A172 (cell line): ENCODE measurements around the gene PVALB. TPM values are rescaled to one million over a fixed set of nuclear protein-coding genes. Genes with fewer than 3 reads are reported as not detected.

ENCODE experiments used
- DNase-seq: peaks from one replicate; pipeline ENCODE4 v3.0.0-alpha.2; 2015; ENCODE audit warnings: low spot score
- total RNA-seq: library from RNA; depleted of rRNA; stranded (reverse); fragments of >200 nt; shearing (Covaris generic); gene quantifications from 2 replicates; pipeline ENCODE4 v1.2.3, GENCODE V29; 2014; rRNA removed

The PVALB gene, protein sequence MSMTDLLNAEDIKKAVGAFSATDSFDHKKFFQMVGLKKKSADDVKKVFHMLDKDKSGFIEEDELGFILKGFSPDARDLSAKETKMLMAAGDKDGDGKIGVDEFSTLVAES
- total RNA-seq, result 1.2 TPM in 1 of 2 replicates, not detected in the other

DNA sequence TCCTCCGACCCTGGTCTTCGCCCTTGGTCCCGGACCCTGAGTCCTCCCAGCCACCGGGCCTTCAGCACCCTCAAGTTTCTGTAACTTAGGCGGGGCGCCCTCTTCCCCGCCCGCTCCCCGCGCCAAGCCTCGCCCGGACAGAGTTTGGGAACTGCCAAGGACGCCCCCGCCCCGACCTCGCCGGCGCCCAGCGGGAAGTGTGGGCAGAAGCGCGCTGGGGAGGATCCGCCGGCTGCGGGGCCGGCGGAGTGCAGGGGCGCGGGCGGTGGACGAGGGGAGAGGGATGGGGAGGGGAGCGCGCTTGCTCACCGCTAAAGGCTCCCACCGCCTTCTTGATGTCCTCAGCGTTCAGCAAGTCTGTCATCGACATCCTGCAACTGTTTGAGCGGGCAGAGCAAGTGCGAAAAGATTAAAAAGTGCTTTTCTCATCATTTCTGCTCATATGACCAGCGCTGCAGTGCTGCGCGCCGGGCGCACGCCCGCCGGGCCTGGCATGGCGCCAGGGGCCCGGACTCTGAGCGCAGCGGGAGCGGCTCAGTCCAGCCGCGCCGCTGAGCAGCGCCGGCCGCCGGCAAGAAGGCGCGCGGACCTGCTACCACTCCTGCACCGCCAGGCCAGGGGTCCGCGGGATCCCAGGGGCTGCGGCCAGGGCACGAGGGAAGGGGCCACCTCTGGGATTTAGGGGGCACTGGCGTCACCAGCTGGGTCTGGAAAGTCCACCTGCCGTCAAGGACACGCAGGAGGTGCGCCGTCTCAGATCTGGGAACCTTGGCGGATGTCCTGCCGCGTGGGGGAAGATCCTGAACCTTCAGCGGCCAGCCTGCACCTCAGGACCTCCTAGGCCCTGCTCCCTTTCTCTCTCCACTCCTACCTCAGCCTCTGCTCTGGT lies at the start of gene PVALB:
TSS of gene PVALB (minus strand) at position 400 of the 889 bp plus-strand sequence. CDS start at position 370, 30 bp downstream.
- DNase-seq, result no peak

DNA sequence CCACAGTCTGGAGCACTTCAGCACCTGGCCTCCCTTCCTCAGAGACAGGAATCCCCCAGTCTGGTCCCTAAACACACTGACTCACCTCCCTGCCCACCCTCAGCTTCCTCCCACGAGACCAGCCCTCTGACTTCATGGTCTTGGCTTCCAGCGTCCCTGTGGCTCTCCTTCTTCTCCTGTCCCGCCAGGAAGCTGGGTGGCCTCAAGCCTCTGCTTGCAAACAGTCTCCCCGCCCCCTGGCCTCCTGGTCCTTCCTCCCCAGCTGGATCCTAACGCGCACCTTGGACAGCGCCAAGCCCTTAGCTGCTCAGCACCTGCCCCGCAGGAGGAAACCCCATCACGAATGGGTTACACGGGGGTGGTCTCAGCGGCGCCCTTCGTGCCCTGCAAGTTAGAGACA lies 48.5 kb upstream of the PVALB start:
- DNase-seq, result no peak

DNA sequence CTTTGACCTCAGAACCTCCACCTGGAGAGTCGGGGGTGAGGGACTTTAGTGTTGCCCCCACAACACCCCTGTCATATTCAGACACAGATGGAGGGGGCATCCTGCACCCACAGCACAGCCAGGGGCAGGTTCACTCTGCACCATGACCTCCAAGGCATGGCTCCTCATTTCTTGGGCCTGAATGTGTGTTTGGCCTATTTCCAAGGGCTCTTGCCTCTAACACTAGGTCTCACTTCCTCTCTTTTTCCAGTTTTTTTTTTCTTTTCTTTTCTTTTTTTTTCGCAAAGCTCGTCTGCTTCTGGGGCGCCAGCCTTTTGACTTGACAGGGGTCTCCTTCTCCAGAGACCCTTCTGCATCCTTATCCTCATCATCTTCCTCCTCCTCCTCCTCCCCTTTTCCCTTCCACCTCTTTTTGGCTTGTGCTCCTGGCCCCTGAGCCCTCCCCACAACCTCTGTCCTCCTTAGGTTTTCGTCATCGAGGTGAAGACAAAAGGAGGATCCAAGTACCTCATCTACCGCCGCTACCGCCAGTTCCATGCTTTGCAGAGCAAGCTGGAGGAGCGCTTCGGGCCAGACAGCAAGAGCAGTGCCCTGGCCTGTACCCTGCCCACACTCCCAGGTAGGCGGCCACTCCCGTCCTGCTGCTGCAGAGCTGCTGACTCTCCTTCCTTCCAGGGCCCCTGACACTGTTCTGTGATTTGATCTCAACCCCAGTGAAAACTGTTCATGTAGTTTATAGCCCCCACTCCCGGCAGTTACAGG lies 47.8 kb upstream of the PVALB start:
- no peak for DNase-seq

DNA sequence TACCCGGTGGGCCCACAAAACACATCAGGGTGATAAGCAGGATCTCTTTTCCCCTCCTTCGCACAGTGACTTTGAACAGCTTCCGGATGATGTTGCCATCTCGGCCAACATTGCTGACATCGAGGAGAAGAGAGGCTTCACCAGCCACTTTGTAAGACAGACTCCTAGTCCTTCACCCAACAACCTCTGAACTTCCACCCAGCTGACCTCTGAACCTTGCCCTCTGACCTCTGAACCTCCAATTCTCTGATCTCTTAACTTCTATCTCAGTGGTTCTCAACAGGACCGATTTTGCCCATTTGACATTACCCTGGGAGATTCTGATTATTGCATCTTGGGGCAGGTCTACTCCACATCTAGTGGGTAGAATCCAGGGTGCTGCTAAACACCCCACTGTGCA lies 47.1 kb upstream of the PVALB start:
- no peak for DNase-seq

DNA sequence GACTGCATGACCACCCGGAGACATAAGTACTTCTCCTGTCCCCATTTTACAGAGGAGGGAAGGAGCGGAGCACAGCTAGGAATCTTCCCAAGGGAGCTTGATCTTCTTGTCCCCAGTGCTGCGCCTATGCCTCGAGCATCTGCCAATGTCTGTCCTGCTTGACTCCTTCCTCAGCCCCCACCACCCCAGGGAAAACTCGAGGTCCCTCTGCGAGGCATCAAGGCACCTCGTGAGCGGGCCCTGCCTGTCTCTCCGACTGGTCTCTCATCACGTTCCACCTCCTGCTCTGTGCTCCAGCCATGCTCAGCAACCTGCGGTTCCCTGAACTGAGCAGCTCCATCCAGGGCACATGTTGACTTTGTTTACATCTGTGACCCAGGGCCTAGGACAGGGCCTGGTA lies 46.4 kb upstream of the PVALB start:
- DNase-seq, result no peak

DNA sequence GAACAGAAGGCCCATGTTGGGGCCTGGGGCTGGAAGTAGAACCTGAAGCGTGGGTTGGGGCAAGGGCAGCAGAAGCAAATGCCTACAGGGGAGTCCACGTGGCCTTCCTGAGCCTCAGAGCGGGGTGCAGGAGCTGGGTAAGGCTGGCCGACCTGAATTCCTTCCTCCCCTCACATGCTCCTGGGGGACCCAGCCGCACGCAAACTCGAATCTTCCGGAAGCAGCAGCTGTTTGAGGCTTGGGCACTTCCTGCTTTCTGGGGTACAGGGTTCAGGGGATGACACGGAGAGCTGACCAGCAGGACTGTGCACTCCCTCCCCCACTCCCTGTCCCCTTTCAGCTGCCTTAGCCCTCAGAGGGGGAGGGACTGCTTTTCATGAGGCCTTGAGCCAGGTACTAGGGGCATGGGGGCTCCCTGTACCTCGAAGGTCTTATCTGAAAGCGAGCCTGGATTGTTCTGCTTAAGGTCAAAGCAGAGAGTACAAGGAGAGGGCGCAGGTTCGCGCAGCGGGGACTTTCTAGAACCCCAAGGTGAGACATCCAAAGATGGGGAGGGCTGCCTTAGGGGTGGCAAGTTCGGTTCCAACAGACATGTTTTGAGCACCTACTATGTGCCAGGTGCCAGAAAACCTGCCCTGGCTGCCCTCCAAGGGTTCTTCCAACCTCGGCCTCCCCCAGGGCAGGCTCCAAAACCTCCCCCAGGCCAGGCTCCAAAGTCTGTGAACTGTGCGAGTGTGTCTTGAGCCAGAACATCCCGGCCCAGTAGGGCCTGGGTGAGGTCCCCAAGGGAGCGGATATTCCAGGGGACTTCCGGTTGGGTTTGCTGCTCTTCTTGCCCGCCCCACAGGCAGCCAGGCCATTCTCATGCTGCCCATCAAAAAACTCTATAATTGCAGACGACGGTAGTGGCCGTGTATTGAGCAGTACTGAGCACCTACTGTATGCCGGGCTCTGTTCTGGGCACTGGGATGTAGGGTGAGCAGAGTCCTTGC lies 45.7 kb upstream of the PVALB start:
- DNase-seq, result no peak

DNA sequence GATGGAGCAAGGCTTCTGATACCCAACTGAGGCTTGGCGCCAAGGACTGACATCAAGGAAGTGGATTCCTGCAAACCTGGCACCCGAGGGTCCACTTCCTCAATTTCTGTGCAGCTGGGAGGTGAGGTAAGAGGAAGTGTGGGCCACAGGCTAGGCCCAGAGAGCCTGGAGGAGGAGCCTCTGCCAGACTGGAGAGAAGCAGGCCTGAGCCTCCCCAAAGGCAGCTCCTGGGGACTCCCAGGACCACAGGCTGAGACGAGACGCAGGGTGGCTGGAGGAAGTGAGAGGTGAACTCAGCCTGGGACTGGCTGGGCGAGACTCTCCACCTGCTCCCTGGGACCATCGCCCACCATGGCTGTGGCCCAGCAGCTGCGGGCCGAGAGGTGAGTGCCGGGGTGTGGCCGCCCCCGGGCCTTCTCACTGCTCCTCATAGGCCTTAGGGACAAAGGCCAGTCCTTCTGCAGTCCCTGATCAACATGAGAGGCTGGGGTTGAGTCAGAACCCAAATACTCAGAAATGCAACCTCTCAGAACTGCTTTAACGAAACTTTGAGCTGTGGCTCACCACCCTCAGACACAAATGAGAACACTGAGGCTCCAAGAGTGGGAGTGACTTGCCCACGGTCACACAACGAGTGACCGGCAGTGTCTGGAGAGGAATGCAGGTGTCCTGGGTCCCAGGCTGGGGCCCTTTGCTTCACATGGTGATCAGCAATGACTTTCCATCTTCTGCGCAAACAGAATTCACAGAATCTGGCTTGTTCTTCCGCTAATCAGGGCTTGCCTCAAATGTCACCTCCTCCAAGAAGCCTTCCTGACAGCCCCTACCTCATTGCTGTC lies 44.2 kb upstream of the PVALB start, which contains the start of gene NCF4:
TSS of gene NCF4 (plus strand) at position 186 of the 839 bp plus-strand sequence. CDS start at position 352, 166 bp downstream.
- DNase-seq, result no peak

DNA sequence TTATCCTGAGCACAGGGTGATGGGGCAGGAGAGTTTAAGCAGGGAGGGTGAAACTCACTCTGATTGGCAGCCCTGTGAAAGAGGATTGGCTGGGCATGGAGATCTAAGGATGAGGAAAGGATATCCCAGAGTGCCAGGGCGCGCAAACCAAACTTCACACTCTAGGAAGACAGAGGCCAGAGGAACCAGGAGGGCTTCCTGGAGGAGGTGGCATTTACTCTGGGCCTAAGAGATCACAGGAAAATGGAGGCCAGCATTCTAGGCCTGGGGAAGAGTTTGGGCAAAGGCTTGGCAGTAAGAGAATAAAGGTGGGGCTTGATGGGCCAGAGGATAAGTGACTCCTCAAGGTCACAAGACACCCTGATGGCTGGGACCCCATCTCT lies 43.6 kb upstream of the PVALB start:
- DNase-seq, result no peak

DNA sequence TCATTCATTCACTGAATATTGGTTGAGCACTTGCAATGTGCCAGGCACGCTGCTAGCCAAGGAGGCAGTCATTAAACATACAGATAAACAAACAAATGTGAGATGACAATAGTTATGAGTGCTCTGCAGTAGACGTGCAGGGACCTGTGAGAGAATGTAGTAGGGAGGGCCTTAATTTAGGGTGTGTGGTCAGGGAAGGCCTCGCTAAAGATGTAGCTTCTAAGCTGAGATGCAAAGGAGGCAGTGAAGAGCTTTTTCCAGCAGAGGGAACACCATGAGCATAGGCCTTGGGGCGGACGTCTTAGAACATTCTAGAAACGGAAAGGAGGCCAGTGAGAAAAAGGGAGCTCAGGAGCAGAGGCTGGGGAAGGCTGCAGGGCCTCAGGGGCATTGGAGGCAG lies 43.2 kb upstream of the PVALB start:
- no peak for DNase-seq

DNA sequence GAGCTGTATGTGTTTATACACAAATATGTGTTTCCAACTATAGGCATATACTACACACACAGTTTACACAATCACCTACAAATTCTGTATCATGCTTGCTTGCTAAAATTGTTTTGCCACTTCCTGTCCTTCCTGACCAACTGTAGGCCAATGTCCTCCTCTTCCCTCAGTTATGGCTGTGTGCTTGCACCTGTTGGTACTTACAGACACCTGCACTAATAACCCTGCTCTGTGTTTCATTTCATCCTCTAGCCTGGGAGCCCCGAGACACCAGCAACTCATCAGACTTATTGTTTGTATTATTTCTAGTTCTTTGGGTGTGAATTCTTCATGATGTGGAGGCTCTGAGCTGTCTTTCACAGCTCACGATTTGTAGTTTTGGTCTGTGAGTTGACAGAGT lies 42.1 kb upstream of the PVALB start:
- DNase-seq, result no peak

DNA sequence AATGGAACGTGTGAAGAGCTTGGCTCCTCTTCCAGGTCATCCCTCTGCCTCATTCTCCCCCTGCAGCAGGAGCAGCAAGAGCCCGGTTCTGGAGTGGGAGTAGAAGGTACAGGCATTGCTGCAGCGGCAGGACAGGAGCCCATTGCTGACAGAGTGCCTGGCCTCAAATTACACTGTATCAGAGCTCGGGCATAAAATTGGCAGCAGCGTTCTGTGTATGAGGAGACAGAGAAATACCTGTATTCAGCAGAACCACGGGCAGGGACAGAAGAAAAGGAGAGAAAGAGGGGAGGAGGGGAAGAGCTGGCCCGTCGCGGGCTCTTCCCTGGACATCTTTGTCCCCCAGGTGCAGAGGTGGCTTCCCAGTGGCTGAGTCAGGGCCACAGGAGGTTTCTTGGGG lies 41.3 kb upstream of the PVALB start:
- DNase-seq, result no peak

DNA sequence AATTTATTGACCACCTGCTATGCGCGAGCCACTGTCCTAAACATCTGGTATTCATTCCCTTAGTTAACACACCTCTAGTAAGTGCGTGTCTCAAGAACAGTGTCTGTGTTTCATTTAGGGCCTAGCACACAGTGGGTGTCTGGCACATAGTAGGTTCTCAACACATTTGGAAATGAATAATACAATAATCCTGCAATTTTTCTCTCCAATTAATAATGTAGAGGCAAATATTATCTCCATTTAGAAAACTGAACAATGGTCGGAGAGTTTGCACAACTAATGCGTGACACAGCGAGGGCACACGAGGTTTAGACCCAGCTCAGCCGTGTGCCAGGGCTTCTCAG lies 39.9 kb upstream of the PVALB start:
- DNase-seq, result no peak

DNA sequence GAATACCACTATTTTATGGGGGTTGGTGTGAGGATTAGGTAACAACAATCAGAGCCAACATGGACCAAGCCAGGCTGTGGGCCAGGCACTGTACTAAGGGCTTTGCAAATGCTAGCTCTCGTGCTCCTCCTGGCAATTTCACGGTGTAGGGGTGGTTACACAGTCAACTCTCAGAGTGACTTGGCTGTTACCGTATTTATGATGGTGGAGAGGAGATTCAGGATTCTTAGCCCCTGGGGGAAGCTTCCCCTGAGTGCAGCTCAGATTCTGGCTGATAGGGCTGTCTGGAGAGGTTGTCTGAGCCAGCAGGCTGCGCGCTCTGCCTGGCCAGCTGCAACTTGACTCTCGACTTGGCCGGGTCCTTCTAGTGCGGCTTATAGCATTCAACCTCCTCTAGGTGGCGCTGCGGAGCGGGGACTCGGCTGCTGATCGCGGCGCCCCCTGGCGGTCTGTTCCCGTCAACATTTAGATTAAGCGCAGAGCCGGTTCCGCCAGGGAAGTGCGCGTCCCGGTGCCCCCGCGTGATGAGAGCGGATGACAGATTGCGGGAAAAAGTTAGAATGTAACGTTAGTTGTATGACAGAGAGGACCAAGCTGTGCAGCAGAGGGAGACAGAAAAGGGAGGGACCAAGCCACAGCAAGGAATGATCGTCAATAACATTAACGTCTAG lies 39.4 kb upstream of the PVALB start:
- peak; percentile 61 for DNase-seq

DNA sequence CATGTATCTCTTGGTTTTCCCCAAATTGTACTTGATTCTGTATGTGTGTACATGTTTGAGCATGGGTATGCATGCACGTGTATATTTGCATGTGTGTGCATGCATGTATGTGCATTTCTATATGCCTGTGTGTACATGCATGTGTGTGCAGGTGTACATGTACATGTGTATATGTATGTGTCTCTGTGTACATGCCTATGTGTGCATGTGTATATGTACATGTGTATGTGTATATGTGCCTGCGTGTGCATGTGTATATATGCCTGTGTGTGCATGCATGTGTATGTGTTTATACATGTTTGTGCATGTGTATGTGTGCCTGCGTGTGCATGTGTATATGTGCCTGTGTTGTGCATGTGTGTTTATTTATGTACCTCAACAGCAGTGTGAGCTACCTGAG lies 38.6 kb upstream of the PVALB start:
- DNase-seq, result no peak

DNA sequence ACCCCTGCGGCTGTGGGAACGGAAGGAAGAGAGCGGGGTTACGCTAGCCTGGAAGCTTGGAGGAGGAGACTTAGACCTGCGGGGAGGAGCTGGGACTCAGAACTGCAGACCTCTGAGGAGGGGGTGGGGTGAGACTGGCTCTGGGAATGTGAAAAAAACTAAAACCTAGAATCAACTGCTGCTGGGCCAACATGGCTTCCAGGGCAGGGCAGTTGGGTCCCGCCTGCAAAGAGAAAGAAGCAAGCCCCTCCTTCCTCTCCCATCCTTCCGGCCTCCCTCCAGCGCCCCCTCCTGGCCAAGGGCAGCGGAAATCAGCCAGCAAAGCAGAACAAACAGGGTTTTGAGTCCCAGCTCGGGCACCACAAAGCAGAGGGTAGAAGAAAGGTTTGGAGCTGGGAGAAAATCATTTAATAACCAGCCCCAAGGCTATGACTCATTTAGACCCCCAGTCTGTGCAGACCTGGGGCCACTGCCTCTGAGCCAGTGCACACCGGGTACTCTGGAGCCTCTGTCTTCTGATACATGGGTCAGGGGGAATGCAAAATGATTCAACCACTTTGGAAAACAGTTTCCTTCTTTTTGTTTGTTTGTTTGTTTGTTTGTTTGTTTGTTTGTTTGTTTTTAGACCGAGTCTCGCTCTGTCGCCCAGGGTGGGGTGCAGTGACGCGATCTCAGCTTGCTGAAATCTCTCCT lies 36.7 kb upstream of the PVALB start:
- peak; percentile 38 for DNase-seq

DNA sequence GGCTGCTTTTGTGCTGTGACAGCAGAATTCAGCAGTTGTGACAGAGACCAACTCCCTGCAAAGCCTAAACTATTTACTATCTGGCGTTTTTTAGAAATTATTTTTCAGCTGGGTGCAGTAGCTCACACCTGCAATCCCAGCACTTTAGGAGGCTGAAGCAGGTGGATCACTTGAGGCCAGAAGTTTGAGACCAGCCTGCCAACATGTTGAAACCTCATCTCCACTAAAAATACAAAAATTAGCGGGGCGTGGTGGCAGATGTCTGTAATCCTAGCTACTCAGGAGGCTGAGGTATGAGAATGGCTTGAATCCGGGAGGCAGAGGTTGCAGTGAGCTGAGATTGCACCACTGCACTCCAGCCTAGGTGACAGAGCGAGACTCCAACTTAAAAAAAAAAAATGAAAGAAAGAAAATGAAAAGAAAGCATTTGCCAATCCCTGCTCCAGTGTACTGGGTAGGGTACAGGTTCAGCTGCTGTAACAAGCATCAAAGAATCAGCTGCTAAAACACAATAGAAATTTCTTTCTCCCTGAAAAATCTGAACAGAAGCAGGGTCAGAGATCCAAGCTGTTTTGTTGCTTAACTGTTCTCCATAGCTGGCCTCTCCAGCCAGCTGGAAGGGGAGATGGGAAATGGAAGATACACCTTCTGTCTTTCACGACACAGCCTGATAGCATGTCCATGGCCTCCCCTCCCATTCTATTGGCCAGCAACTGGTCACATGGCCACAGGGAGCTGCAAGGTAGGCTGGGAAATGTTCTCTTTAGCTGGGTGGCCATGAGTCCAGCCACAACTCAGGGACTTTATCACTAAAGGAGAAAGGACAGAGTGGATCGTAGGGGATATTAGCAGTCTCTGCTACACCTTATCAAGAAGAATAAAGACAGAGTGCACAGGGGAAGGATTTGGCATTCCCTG lies 35.5 kb upstream of the PVALB start:
- no peak for DNase-seq

DNA sequence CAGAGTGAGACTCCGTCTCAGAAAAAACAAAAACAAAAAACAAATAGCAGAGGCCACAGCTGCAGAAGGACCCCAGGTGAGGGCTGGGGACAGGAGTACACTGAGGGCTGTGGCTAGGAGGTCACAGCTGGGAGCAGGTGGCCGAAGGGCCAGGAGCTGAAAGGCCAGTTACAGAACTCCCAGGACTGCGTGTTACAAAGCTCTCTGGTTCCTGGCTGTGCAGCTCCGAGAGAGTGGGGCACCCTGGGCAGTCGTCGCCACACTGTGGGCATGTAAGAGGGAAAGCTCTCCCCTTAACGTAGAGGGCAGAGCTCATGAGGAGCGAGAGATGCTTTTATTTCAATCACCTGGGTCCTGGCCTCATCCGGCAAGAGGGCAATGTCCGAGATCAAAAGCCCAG lies 33.8 kb upstream of the PVALB start:
- no peak for DNase-seq

DNA sequence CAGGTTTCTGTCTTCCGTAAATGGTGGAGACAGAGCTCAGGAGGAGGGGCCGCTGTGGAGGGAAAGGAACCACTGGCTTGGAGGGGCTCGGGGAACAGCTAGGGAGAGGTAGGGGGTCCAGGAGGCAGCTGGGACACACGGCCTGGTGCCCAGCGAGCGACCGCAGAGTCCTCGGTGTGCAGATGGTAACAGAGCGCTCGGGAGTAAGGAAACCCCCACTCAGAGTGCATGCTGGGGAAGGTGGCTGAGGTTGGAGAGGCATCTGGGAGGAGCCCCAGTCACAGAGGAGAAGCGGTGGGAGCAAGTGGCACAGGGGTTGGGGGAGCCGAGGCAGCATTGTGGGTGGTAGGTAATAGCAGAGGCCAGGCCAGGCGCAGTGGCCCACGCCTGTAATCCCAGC lies 33.2 kb upstream of the PVALB start:
- no peak for DNase-seq
